NCI-H1930 (cell line): Measurements from ENCODE around the gene NTN3.

Experiments
- DNase-seq, 2 experiments: peaks; one replicate each; lab custom pipeline; 2025; lab: John Stamatoyannopoulos, UW

The NTN3 gene

DNA sequence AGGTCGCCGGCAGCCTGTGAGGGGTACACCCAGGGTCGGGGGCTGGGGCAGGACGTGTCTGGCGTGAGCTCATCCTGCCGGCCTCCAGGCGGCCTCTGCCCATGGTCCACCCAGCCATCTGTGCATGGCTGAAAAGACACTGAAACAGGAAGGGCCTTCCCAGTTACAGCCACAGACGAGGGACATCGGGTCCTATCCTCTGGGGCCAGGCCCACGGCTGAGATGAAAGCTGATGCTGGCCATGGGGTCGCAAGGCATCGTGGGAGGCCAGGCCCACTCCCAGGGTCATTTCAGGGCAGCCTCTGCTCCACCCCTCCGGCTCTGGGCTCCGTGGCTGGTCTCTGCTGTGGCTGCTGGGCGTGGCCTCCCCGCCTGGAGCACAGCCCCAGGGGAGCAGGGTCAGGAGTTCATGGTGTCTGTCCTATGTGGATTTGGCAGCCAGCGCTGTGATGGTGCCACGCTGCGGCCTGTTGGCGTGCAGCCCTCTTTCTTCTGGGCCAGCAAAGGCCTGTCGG lies 26.1 kb downstream of the NTN3 start:
- no peak for DNase-seq

- no peak for DNase-seq
Observed at GRCh38 chr16:2497695-2498484, 26.8 kb downstream of the NTN3 start.

DNA sequence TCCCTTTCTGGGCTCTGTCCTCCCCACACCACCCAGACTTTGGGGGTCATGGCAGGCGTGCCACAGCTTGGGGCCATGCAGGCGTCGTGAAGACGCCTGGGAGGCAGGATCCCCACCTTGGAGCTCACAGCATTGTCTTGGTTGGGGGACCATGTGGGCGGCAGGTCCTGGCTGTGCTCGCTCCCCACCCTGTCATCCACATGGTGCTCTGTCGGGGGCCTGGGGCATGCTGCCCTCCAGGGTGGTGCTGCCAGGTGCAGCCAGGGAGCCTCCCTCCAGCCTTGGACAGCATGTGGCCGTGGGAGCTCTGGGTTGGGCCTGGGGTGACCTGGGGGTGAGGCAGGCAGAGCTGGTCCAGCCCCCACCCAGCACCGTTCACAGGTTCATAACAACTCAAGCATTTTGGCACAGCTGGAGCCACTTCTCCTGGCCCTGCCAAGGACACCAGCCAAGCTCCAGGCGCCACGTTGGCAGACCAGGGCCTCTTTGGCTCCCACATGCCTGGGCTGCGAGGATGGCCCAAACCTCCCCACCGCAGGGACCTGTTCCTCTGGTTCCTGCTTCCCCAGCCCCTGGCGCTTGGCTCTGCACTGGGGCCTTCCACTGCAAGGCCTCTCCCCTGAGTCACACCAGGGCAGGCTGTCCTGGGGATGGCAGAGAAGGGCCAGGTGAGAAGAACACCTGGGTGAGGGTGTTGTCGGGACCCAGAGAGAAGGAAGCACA lies 27.6 kb downstream of the NTN3 start:
- no peak for DNase-seq

- no peak for DNase-seq
Observed at GRCh38 chr16:2499454-2499853, 28.4 kb downstream of the NTN3 start.

DNA sequence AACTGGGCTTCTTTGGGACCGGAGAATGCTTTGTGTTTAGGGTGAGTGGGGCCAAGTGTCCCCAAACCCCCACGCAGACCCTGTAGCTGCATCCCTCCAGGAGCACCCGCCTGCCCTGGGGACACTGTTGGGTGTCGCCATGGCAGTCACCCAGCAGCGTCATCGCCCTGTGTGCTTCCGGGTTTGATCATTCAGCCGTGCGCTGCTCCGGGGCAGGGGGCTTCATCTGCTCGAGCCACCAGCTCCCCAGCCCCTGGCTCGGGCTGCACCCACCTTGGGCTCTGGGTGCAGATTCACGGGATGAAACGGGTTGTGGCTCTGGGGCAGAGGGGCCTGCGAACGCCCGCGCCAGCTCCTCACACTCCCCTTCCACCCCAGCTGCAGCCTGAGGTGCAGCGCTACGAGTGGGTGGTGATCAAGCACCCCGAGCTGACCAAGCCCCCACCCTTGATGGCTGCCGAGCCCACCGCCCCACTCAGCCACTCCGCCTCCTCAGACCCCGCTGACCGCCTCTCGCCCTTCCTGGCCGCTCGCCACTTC lies 28.9 kb downstream of the NTN3 start:
- no peak for DNase-seq

GRCh38 chr16:2500430-2500917 lies 29.4 kb downstream of the NTN3 start:
- no peak for DNase-seq

GRCh38 chr16:2500918-2501750 lies 30.0 kb downstream of the NTN3 start:
- peak; percentile 69 to 77 for DNase-seq

GRCh38 chr16:2501946-2502895 lies 31.1 kb downstream of the NTN3 start:
- no peak for DNase-seq

- DNase-seq: no peak
Observed at GRCh38 chr16:2505695-2506094, 34.6 kb downstream of the NTN3 start.

DNA sequence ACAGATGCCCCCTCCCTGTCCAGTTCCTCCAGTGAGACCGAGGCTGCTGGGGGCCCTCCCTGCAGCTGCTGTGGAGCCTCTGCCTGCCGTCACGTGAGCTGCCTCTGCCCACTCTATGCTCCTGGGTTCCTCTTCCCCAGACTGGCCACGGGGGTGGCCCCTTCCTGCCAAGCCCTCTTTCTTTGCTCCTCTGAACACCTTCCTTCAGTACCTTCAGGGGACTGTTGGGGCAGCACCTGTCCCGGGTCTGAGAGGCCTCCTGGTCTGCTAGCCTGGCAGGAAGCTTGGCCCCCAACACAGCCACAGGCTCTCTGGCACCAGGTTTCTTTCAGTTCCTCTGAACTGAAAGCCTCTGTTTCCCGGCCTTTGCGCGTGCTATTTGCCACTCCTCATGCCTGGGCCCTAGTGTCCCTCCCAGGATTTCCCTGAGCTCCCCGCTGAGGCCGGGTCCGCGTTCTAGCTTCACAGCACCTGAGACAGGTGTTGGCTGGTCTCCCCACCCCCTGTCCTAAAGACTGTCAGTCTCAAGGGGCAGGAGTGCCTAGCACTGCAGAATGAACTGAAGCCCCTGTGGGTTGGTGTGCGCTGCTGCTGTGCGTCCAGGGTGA lies 36.1 kb downstream of the NTN3 start:
- DNase-seq: no peak

DNA sequence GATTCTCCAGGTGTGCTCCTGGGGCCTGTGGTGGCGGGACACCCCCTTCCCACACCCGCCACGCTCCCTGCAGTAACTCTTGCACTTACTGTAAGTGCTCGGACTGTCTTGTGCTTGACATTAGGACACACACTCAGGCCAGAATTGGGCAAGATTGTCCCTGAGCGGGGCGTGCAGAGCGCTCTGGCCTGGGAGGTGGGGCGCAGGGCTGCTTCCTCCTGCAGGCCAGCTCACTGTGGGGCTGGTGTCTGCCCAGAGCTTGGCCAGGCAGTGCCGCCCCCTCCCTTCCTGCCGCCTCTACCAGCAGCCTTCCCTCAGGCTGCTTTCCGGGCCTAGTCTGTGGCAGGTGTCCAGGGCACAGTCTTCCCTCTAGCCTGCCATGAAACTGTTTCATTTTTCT lies 36.6 kb downstream of the NTN3 start:
- DNase-seq: no peak

DNA sequence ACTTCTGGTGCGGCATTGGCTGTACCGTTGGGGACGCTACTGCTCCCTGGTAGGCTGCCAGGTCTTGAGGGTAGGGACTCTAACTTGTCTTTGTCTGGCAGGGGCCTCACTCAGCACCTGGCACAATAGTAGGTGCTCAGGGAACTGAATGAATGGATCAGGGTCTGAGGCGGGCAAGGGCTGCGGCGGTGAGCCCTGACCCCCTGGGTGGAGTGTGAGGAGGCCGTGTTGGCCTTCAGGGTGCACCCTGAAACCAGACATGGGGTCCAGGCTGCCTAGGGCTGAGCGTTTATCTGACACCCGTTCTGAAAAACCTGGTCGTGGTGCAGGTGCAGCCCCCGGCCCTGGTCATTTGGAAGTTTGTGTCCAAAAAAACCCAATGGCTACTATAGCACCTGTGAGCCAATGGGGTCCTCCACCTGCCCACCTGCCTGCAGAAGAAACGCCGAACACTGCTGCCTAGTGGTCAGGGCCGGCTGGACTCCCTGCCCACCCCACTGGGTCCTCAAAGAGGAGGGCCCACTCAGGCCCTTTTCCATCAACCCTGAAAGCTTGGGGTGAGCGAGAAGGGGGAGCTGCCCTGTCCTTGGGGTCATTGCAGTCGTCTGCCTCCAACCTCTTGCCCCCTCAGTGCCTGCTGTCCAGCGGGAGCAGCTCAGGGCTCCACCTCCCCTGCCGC lies 37.8 kb downstream of the NTN3 start:
- DNase-seq: no peak

GRCh38 chr16:2511128-2511800 lies 40.2 kb downstream of the NTN3 start:
- no peak for DNase-seq

- DNase-seq: no peak
Observed at GRCh38 chr16:2511996-2512734, 41.1 kb downstream of the NTN3 start.

- DNase-seq: peak; percentile 22 to 55
Observed at GRCh38 chr16:2512735-2513404, 41.8 kb downstream of the NTN3 start.

GRCh38 chr16:2513405-2514332 lies 42.6 kb downstream of the NTN3 start, which contains the start of gene ATP6V0C:
Gene ATP6V0C, plus strand, starts transcription at chr16:2513952. Its CDS starts 152 bp downstream, at chr16:2514104.
- DNase-seq: peak; percentile 94 to 99
